Body of pancreas (tissue), 4 donors: ENCODE data around the gene HHEX. TPM values are rescaled to one million over a fixed set of nuclear protein-coding genes. Genes with fewer than 3 reads are reported as not detected.
A peak's percentile ranks its signal among the peaks of the same experiment; 100 is the strongest.
"Not testable (repeated sequence)": the region's sequence is repeated elsewhere in the genome, so short reads cannot be mapped to it uniquely, and the experiment has no call there.

Source experiments
- ATAC-seq: fragments of 150-250 bp; one replicate; pipeline ENCODE4 v1.9.1; 2016
- DNase-seq, 4 donors: peaks; one replicate each; pipeline ENCODE4 v3.0.0-alpha.2; 2019
- H3K27ac ChIP-seq, 4 donors: fragments of 200-600 bp; sonication (generic); 1 replicate in 3 of 4; 2 replicates in 1 of 4; pipeline versions ENCODE4 v1.5.1 to v1.6.1; 2016 to 2019; ENCODE audit warnings: mild to moderate bottlenecking in 1 of 4, mixed read lengths in 1 of 4, moderate library complexity in 1 of 4
- H3K27me3 ChIP-seq, 2 donors: fragments of 200-600 bp; sonication (generic); one replicate each; pipeline ENCODE4 v1.6.0; 2016; ENCODE audit warnings: mild to moderate bottlenecking in 1 of 2
- H3K36me3 ChIP-seq, 2 donors: fragments of 200-600 bp; sonication (generic); replicated peaks in 1 of 2; 2 replicates each; pipeline ENCODE4 v1.5.1; 2016; ENCODE audit warnings: low read depth in 2 of 2; ENCODE audit not compliant: insufficient read depth in 1 of 2
- H3K4me1 ChIP-seq: fragments of 200-600 bp; sonication (generic); one replicate; pipeline ENCODE4 v1.6.0; 2016
- H3K4me3 ChIP-seq, 2 donors: fragments of 200-600 bp; sonication (generic); 1 replicate in 1 of 2; 2 replicates in 1 of 2; pipeline ENCODE4 v1.5.1; 2016 to 2019
- H3K9me3 ChIP-seq, 3 donors: fragments of 200-600 bp; sonication (generic); 1 replicate in 2 of 3; 2 replicates in 1 of 3; pipeline ENCODE4 v1.5.1; 2016
- CTCF ChIP-seq, 7 experiments: fragments of 450-650 bp in 4 of 7; fragments of 200-600 bp in 3 of 7; sonication (generic) in 3 of 7; IDR thresholded peaks; one replicate each; pipeline ENCODE4 v1.5.1; 2016 to 2019; ENCODE audit warnings: antibody characterized with exemption in 7 of 7
- POLR2A ChIP-seq, 3 donors: fragments of 450-650 bp; IDR thresholded peaks; one replicate each; pipeline ENCODE4 v1.6.1; 2016; ENCODE audit warnings: antibody characterized with exemption in 3 of 3, mild to moderate bottlenecking in 2 of 3
- WGBS, 2 donors: methylation state at CpG; one replicate each; pipeline ENCODE4 v1.1.5; 2017; 5-methylcytosine and 5-hydroxymethylcytosine counted together
- intact Hi-C: fragments of 100-400 bp; cut with DNase I; formaldehyde crosslinking; loops from one replicate; pipeline ENCODE4 v1.15.1; 2023
- total RNA-seq, 2 donors: library from RNA; depleted of rRNA; stranded (reverse); fragments of >200 nt; gene quantifications; one replicate each; pipeline ENCODE4 v1.1.0, GENCODE V29; 2016

HHEX gene
- 10 to 100 TPM; 33.5 to 37.9 TPM for total RNA-seq

- Histone ChIP-seq H3K27ac (peak within 1 kb of the TSS; percentile 77 to 92 (median 88)), H3K36me3 (no peaks in the 10 kb centered on the region), H3K4me3 (peak within 1 kb of the TSS; percentile 74 to 94), H3K27me3 (no peaks in the 10 kb centered on the region), H3K9me3 (no peaks in the 10 kb centered on the region), H3K4me1 (peaks cover 26% of the 10 kb centered on the region)
- 1% methylated on average over 62 of the region's 79 CpGs; no CpG with 5 or more reads in 1 of the 2 donors for WGBS, 2 donors
- TF ChIP-seq CTCF (IDR thresholded peaks at IDR 0.05) (peak in 1 of 7 experiments; percentile 4), POLR2A (IDR thresholded peaks at IDR 0.05) (peak; percentile 42 to 77 (median 64))
- DNase-seq (peak; percentile 66 to 82 (median 74)), ATAC-seq (peak; percentile 90)
- intact Hi-C loops = no loop called here
These were observed at the start of gene HHEX for GRCh38 chr10:92689663-92690210. HHEX (plus strand) TSS chr10:92689955; CDS start chr10:92689987, 32 bp downstream.

DNA sequence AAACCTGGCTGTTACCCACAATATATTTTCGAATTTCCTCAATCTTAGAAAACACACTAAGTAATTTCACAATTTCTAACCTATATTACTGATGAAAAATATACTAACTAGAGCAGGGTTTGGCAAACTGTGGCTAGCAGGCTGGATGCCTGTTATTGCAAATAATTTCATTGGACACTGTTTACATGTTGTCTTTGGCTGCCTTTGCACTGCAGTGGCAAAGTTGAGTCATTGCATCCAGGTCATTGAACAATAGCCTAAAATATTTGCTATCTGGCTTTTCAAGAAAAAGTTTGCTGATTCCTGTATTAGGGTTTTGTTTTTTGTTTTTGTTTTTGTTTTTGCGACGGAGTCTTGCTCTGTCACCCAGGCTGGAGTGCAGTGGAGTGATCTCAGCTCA lies 49.6 kb upstream of the HHEX start:
- H3K4me1 ChIP-seq = peaks cover 3% of the 10 kb centered on the region
- no peaks in the 10 kb centered on the region for H3K36me3 ChIP-seq
- intact Hi-C loops = no loop called here
- DNase-seq = no peak
- no peak overlapping the region for H3K27ac ChIP-seq
- WGBS, 2 donors = 96 to 98% methylated on average over 3 of the region's 3 CpGs
- H3K9me3 ChIP-seq = no peaks in the 10 kb centered on the region
- no peak overlapping the region for H3K4me3 ChIP-seq
- no peaks in the 10 kb centered on the region for H3K27me3 ChIP-seq
- ATAC-seq = no peak
- TF ChIP-seq POLR2A (IDR thresholded peaks at IDR 0.05) (no peak), CTCF (IDR thresholded peaks at IDR 0.05) (no peak)

DNA sequence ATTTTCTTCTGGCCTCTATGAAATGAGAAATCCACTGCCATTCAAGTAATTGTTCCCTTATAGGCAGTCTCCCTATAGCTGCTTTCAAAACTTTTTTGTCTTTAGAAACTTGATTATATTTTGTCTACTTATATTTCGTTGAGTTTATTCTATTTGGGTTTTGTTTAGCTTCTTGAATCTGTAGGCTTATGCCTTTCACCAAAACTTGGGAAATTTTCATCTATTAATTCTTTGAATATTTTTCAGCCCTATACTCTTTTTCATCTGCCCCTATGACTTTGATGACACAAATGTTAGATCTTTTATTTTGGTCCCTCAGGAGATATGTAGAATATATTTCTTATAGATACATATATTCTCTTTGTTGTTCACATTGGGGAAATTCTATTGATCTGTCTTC lies 48.3 kb upstream of the HHEX start:
- Histone ChIP-seq H3K4me1 (peaks cover 3% of the 10 kb centered on the region), H3K9me3 (no peaks in the 10 kb centered on the region), H3K36me3 (no peaks in the 10 kb centered on the region), H3K4me3 (no peak overlapping the region), H3K27me3 (no peaks in the 10 kb centered on the region), H3K27ac (no peak overlapping the region)
- WGBS, 2 donors = 86 to 100% methylated on average over 1 of the region's 1 CpG
- ATAC-seq (no peak), DNase-seq (no peak)
- TF ChIP-seq CTCF (IDR thresholded peaks at IDR 0.05) = no peak
- TF ChIP-seq POLR2A (IDR thresholded peaks at IDR 0.05) = no peak
- intact Hi-C loops = no loop called here

DNA sequence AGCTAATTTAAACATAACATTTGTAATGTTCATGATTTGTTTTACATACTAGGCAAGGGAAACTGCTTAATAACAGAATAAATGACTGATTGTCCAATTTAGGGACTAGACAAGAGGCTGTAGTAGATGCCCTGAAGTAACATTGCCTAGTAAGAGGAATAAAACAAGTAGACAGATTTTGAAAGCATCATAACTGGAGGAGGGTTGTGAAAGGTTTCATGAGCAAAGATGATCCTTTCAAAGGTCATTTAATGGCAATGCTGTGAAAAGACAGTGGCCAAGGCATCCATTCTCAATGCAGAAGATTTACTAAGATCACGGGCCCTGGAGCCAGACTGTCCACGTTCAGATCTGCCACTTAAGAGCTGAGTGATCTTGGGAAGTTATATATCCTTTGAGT lies 44.8 kb upstream of the HHEX start:
- H3K36me3 ChIP-seq = no peaks in the 10 kb centered on the region
- peaks cover 3% of the 10 kb centered on the region for H3K4me1 ChIP-seq
- no peak for DNase-seq
- TF ChIP-seq POLR2A (IDR thresholded peaks at IDR 0.05) (no peak), CTCF (IDR thresholded peaks at IDR 0.05) (no peak)
- 94 to 96% methylated on average over 2 of the region's 2 CpGs for WGBS, 2 donors
- intact Hi-C loops = no loop called here
- no peak for ATAC-seq
- H3K9me3 ChIP-seq = no peaks in the 10 kb centered on the region
- H3K27me3 ChIP-seq = no peaks in the 10 kb centered on the region
- H3K27ac ChIP-seq = no peak overlapping the region
- H3K4me3 ChIP-seq = no peak overlapping the region

- H3K27ac ChIP-seq, H3K27me3 ChIP-seq, H3K9me3 ChIP-seq, H3K36me3 ChIP-seq, H3K4me1 ChIP-seq, ATAC-seq, H3K4me3 ChIP-seq, intact Hi-C loops, DNase-seq: not testable (repeated sequence)
- WGBS, 2 donors = 94 to 96% methylated on average over 3 of the region's 3 CpGs
These were observed 38.9 kb upstream of the HHEX start for GRCh38 chr10:92650864-92651263.
